Testis (tissue), 2 donors: Measurements from ENCODE around the gene MACF1.
"Not testable (repeated sequence)": the region's sequence is repeated elsewhere in the genome, so short reads cannot be mapped to it uniquely, and the experiment has no call there.

Source experiments
- POLR2A ChIP-seq: fragments of 450-650 bp; IDR thresholded peaks from one replicate; pipeline ENCODE4 v1.6.1; 2017; ENCODE audit warnings: antibody characterized with exemption, mild to moderate bottlenecking, moderate library complexity
- TF ChIP-seq, protein P1 (sequence below), 3 experiments: fragments of 450-650 bp in 2 of 3; fragments of 200-600 bp in 1 of 3; sonication (generic) in 1 of 3; IDR thresholded peaks; one replicate each; pipeline ENCODE4 v1.5.1; 2016 to 2019; ENCODE audit warnings: antibody characterized with exemption in 3 of 3, mild to moderate bottlenecking in 2 of 3, moderate library complexity in 1 of 3

DNA sequence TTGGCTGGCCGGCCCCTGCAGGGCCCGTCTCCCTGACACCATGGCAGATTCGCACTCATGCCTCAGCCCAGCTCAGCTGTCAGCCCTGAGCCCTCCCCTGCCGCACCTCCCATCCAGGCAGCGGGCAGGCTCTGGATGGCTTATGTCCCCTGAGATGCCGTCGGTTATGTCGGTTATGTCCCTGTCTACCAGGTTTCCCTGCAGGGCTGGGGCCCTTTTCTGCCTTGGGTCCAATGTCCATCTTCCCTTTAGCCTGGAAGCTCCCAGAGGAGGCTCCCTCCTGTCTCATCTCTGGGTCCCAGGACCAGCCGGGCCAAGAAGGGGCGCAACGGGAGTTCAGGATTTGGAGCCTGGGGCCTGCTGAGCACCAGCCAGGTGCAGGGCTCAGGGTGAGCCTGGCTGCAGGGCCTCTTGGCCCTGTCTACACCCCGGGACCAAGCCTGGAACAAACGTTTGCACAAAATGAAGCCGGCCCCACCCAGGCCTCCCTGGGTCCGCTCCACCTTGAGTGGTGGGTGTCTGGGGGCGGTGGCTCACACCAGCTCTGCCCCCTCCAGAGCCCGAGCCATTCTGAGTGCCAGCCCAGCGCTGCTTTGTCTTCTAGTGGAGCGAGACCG, 306.2 kb downstream of the MACF1 start:
- TF ChIP-seq, protein P1, sequence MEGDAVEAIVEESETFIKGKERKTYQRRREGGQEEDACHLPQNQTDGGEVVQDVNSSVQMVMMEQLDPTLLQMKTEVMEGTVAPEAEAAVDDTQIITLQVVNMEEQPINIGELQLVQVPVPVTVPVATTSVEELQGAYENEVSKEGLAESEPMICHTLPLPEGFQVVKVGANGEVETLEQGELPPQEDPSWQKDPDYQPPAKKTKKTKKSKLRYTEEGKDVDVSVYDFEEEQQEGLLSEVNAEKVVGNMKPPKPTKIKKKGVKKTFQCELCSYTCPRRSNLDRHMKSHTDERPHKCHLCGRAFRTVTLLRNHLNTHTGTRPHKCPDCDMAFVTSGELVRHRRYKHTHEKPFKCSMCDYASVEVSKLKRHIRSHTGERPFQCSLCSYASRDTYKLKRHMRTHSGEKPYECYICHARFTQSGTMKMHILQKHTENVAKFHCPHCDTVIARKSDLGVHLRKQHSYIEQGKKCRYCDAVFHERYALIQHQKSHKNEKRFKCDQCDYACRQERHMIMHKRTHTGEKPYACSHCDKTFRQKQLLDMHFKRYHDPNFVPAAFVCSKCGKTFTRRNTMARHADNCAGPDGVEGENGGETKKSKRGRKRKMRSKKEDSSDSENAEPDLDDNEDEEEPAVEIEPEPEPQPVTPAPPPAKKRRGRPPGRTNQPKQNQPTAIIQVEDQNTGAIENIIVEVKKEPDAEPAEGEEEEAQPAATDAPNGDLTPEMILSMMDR (IDR thresholded peaks at IDR 0.05) = not testable (repeated sequence)
- not testable (repeated sequence) for TF ChIP-seq POLR2A
